HG03575 (cell line): ENCODE data around the gene C17orf107.
"Not testable (repeated sequence)": the region's sequence is repeated elsewhere in the genome, so short reads cannot be mapped to it uniquely, and the experiment has no call there.

ENCODE experiments used
- ATAC-seq: cut with Tn5 transposase; IDR thresholded peaks from one replicate; pipeline ENCODE4 v1.9.1; 2021; ENCODE audit not compliant: unreplicated experiment, insufficient number of reproducible peaks, low FRiP score; ENCODE audit errors: extremely low read depth

Gene C17orf107

GRCh38 chr17:4896332-4897197 lies 2.8 kb upstream of the C17orf107 start:
- no peak for ATAC-seq

DNA sequence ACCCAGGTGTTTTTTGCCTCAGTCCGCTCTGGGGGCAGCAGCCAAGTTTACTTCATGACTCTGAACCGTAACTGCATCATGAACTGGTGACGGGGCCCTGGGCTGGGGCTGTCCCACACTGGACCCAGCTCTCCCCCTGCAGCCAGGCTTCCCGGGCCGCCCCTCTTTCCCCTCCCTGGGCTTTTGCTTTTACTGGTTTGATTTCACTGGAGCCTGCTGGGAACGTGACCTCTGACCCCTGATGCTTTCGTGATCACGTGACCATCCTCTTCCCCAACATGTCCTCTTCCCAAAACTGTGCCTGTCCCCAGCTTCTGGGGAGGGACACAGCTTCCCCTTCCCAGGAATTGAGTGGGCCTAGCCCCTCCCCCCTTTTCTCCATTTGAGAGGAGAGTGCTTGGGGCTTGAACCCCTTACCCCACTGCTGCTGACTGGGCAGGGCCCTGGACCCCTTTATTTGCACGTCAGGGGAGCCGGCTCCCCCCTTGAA lies 2.1 kb upstream of the C17orf107 start:
- ATAC-seq: no peak

DNA sequence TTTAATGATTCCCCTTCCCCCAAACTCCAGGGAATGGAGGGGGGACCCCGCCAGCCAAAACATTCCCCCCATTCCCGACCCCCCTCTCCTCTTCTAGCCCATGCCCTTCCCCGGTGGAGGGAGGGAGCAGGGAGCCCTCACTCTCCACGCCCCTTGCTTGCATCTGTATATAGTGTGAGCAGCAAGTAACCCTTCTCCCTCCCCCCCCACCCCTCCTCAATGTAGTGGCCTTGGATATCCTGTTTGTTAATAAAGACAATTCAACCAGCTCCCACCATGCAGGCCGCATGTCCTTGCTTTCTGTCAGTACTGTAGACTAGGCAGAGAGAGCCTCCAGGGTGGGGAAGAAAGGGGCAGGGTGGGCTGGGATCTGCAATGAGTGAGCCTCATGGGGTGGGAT lies 1.6 kb upstream of the C17orf107 start:
- no peak for ATAC-seq

- ATAC-seq: no peak
Measured at GRCh38 chr17:4898351-4898750, 985 bp upstream of the C17orf107 start.

- no peak for ATAC-seq
Measured at GRCh38 chr17:4898927-4899326, 409 bp upstream of the C17orf107 start.

GRCh38 chr17:4900231-4901107 lies 1.1 kb downstream of the C17orf107 start:
- no peak for ATAC-seq

GRCh38 chr17:4901108-4901647 lies 1.8 kb downstream of the C17orf107 start:
- no peak for ATAC-seq

GRCh38 chr17:4901648-4902344 lies 2.5 kb downstream of the C17orf107 start:
- no peak for ATAC-seq

DNA sequence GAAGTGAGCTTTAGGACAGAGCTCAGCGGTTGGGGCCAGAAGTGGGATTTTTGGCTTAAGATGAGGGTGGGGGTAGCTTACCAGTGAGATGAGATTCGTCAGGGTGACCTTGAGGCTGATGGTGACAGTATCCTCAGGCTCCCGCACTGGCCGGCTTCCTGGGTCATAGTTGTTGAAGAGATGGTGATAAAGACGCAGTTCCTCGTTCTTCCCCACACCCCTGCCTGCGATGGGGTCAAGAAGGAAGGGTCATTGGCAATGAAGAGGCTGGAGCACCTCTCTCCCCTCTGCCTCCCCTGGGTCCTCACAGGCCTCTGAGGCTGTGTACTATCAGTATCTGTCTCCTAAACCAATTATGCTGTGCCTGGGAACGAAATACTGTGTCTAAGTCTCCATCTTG lies 3.2 kb downstream of the C17orf107 start:
- ATAC-seq: no peak

DNA sequence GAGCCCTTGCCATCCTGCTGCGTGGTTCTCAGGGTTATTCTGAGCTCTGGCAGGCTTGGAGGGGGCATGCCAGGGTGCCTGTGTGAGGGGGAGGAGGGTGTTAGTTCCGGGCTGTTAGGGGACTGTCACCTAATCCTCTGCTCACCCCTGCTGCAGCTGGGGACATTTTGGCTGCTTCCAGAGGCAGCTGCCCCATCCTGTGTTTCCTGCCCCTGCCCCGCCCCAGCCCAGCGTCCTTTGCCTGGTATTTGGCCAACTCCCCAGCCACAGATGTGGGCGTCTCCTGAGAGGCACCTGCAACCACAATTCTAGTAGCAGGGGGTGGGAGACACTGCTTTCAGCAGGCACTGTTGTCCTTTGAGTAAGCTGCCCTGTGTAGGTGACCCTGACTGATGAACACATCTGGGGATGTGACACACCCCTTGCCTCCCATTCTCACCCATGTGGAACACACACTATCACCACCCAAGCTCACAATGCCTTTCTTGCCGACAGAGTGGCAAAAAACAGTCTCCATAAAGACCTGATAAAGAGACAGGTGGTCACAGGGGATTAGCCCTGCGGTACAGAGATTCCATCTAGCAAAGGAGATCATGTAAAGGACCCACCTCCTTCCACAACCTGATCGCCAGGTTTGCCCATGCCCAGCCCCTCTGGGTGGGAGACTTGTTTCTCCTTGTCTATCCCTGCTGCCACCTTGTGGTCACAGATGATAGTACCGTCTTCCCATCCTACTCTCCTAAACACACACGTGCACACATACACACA lies 3.9 kb downstream of the C17orf107 start, which contains the start of gene CHRNE:
TSS of gene CHRNE (minus strand) at position 48 of the 768 bp plus-strand sequence. CDS start at position 13, 35 bp downstream.
- ATAC-seq: no peak

DNA sequence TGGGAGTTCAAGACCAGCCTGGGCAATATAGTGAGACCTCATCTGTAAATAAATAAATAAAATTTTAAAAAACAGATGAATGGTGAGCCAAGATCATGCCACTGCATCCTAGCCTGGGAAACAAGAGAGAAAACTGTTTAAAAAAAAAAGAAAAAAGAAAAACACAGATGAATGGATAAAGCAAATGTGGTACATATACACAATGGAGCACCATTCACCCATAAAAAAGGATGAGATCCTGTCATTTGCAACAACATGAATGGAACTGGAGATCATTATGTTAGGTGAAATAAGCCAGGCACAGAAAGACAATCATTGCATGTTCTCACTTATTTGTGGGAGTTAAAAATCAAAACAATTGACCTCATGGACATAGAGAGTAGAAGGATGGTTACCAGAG lies 7.3 kb downstream of the C17orf107 start:
- not testable (repeated sequence) for ATAC-seq

GRCh38 chr17:4908301-4908700 lies 9.0 kb downstream of the C17orf107 start:
- ATAC-seq: no peak

DNA sequence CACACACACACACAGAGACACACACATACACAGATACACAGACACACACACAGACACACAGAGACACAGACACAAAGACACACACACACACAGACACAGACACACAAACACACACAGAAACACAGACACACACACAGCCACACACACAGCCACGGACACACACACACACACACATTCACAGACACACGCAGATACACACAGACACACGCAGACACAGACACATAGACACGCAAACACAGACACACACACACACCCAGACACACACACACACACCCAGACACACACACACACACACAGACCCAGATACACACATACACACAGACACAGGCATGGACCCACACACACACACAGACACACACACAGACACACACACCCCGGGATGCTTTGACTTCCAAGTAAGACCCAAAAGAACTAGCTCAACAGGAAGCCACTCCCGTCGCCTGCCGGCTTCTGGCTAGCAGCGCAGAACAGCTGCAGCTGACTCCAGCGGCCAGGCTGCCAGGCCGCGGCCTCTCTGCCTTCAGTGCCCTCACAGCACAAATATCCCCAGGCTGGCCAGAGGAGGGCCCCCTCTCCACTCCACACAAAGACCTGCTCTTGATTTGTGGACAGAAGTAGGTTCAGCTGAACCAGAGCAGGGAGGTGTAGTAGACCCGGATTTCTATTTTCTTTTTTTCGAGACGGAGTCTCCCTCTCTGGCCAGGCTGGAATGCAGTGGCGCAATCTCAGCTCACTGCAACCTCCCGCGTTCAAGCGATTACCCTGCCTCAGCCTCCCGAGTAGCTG lies 9.6 kb downstream of the C17orf107 start:
- no peak for ATAC-seq

DNA sequence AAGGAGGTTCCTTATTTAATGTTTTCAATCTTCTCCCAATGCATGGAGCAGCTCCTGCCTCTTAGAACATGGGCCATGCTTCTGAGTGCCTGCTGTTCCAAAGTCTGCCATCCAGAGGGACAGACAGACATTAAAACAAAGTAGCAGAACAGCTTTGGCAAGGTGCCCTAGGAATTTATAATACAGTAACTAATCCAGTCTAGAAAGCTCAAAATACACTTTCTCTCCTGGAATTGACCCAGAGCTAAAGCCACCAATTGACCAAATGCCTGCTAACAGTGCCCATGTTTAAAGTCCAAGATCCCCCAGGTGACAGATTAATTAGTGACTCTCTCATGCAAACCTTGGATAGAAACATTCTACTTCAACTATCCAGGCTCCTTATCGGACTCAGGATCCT lies 14.7 kb downstream of the C17orf107 start:
- no peak for ATAC-seq

GRCh38 chr17:4914551-4914950 lies 15.2 kb downstream of the C17orf107 start:
- not testable (repeated sequence) for ATAC-seq

DNA sequence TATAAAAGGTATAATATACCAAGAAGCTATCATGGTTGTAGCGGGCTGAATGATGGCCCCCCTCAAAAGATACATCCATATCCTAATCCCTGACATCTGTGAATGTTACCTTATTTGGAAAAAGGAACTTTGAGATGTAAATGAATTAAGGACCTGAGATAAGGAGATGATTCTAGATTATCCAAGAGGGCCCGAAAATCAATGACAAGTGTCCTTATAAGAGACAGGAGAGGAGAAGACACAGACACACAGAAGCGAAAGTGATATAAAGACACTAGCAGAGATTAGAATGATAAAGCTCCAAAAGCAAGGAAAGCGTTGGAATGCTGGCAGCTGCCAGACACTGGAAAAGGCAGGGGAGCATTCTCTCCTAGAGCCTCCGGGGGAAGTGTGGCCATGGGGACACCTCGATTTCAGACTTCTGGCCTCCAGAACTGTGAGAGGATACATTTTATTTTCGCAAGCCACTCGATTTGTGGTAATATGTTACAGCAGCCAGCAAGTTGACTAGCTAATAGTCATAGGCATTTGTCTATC lies 20.2 kb downstream of the C17orf107 start:
- no peak for ATAC-seq

DNA sequence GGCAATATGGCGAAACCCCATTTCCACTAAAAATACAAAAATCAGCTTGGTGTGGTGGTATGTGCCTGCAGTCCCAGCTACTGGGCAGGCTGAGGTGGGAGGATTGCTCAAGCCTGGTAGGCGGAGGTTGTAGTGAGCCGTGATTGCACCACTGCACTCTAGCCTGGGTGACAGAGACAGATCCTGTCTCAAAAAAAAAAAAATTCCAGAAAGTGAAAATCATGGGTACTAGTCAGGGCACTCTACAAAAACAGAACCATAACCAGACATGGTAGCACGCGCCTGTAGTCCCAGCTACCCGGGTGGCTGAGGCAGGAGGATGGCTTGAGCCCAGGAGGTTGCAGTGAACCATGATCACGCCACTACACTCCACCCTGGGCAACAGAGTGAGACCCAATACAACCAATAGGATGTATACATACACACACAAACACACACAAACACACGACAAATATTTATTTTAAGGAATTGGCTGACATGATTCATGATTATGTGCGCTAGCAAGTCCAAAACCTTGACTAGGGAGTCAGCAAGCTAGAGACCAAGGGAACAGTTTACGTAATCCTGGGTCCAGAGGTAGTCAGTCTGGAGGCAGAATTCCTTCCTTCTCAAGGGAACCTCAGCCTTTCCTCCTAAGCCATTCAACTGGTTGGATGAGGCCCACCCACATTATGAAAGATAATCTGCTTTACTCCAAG lies 21.2 kb downstream of the C17orf107 start:
- ATAC-seq: no peak
